IMR-90 (cell line): Measurements from ENCODE around the gene MAML2. TPM values are rescaled to one million over a fixed set of nuclear protein-coding genes. Genes with fewer than 3 reads are reported as not detected.

Source experiments
- ATAC-seq: fragments of 200-7000 bp; cut with Tn5 transposase; 2 replicates; pipeline ENCODE4 v1.9.1; 2020; ENCODE audit warnings: low read depth, mild to moderate bottlenecking, moderate library complexity
- BruUV-seq: library from RNA; stranded (reverse); fragments of 400-500 nt; replicated peaks from 2 replicates; lab custom pipeline; 2021; lab: Mats Ljungman, UMichigan
- CTCF ChIA-PET: fragments of 300-600 bp; formaldehyde crosslinking; extraction: SDS; loops from one replicate; lab custom pipeline; 2021; ENCODE audit warnings: antibody characterized with exemption; lab: Yijun Ruan, JAX
- POLR2A ChIA-PET: fragments of 300-600 bp; sonication (Branson Sonifier 250); formaldehyde crosslinking; loops from one replicate; lab custom pipeline; 2022; ENCODE audit warnings: antibody characterized with exemption; ENCODE audit not compliant: unreplicated experiment; lab: Charles Lee
- DNase-seq: peaks from one replicate; pipeline ENCODE4 v3.0.0; 2013
- H2AFZ ChIP-seq: replicated peaks from 2 replicates; pipeline ENCODE3; 2013; ENCODE audit warnings: low read length, mild to moderate bottlenecking; ENCODE audit not compliant: poor library complexity
- H2AK5ac ChIP-seq: 2 replicates; pipeline ENCODE4 v1.6.1; 2013; ENCODE audit warnings: low read depth, low read length, inconsistent platforms
- H2AK9ac ChIP-seq: replicated peaks from 2 replicates; pipeline ENCODE3; 2013; ENCODE audit warnings: mild to moderate bottlenecking, low read depth, low read length, moderate library complexity; ENCODE audit not compliant: poor library complexity
- H2BK120ac ChIP-seq: 2 replicates; pipeline ENCODE4 v1.6.1; 2013; ENCODE audit warnings: low read depth, low read length, inconsistent platforms
- H2BK15ac ChIP-seq: 3 replicates; pipeline ENCODE4 v1.6.1; 2013; ENCODE audit warnings: low read depth, low read length, inconsistent platforms
- H2BK20ac ChIP-seq: 2 replicates; pipeline ENCODE4 v1.6.1; 2013; ENCODE audit warnings: low read depth, mild to moderate bottlenecking, inconsistent platforms, low read length, moderate library complexity
- H2BK5ac ChIP-seq: 2 replicates; pipeline ENCODE4 v1.6.1; 2013; ENCODE audit warnings: mild to moderate bottlenecking, low read depth, low read length, inconsistent platforms; ENCODE audit not compliant: poor library complexity, severe bottlenecking
- H3K14ac ChIP-seq: replicated peaks from 2 replicates; pipeline ENCODE4 v1.6.1; 2013; ENCODE audit warnings: low read depth, low read length, inconsistent platforms
- H3K18ac ChIP-seq: 2 replicates; pipeline ENCODE4 v1.6.1; 2013; ENCODE audit warnings: low read depth, low read length, control low read depth
- H3K23ac ChIP-seq: 2 replicates; pipeline ENCODE4 v1.6.1; 2013; ENCODE audit warnings: low read depth, low read length, inconsistent platforms
- H3K27ac ChIP-seq: 2 replicates; pipeline ENCODE4 v1.5.1; 2013; ENCODE audit warnings: mild to moderate bottlenecking, control low read depth, low read length; ENCODE audit not compliant: insufficient read depth
- H3K27me3 ChIP-seq: 2 replicates; pipeline ENCODE4 v1.6.1; 2013; ENCODE audit warnings: low read length; ENCODE audit not compliant: control insufficient read depth, insufficient read depth
- H3K36me3 ChIP-seq: 2 replicates; pipeline ENCODE4 v1.6.1; 2013; ENCODE audit warnings: low read length, mixed read lengths; ENCODE audit not compliant: control insufficient read depth, insufficient read depth
- H3K4ac ChIP-seq: 2 replicates; pipeline ENCODE4 v1.6.1; 2013; ENCODE audit warnings: low read depth, low read length, inconsistent platforms
- H3K4me1 ChIP-seq: 2 replicates; pipeline ENCODE4 v1.6.1; 2013; ENCODE audit warnings: low read length, mixed read lengths; ENCODE audit not compliant: control insufficient read depth, insufficient read depth
- H3K4me2 ChIP-seq: 2 replicates; pipeline ENCODE4 v1.6.1; 2013; ENCODE audit warnings: low read depth, mild to moderate bottlenecking, control low read depth, low read length, moderate library complexity
- H3K4me3 ChIP-seq: 2 replicates; pipeline ENCODE4 v1.5.1; 2013; ENCODE audit warnings: low read depth, mild to moderate bottlenecking, control low read depth, low read length, moderate library complexity; ENCODE audit not compliant: insufficient read depth
- H3K56ac ChIP-seq: 2 replicates; pipeline ENCODE4 v1.6.1; 2013; ENCODE audit warnings: low read length, inconsistent platforms; ENCODE audit not compliant: insufficient read depth; ENCODE audit errors: extremely low read depth
- H3K79me1 ChIP-seq, 2 experiments: 2 replicates each; pipeline ENCODE4 v1.6.1; 2013; ENCODE audit warnings: low read length in 2 of 2, inconsistent platforms in 1 of 2, low read depth in 1 of 2
- H3K9ac ChIP-seq: 2 replicates; pipeline ENCODE4 v1.6.1; 2013; ENCODE audit warnings: low read depth, low read length, control low read depth
- H3K9me1 ChIP-seq: 2 replicates; pipeline ENCODE4 v1.6.1; 2013; ENCODE audit warnings: low read length, inconsistent platforms; ENCODE audit not compliant: insufficient read depth
- H3K9me3 ChIP-seq: 2 replicates; pipeline ENCODE4 v1.6.1; 2013; ENCODE audit warnings: low read length; ENCODE audit not compliant: control insufficient read depth, insufficient read depth
- H4K20me1 ChIP-seq: 2 replicates; pipeline ENCODE4 v1.6.1; 2013; ENCODE audit warnings: low read length, inconsistent platforms; ENCODE audit not compliant: insufficient read depth
- H4K5ac ChIP-seq: 2 replicates; pipeline ENCODE4 v1.6.1; 2013; ENCODE audit warnings: mild to moderate bottlenecking, low read depth, low read length, control low read depth
- H4K8ac ChIP-seq, 2 experiments: 2 replicates each; pipeline ENCODE4 v1.6.1; 2013; ENCODE audit warnings: low read depth in 2 of 2, low read length in 2 of 2, control low read depth in 1 of 2, inconsistent platforms in 1 of 2
- H4K91ac ChIP-seq: 2 replicates; pipeline ENCODE4 v1.6.1; 2013; ENCODE audit warnings: low read depth, low read length, inconsistent platforms; ENCODE audit not compliant: insufficient read depth
- BHLHE40 ChIP-seq: fragments of 150-350 bp; IDR thresholded peaks from 2 replicates; pipeline ENCODE4 v1.6.1; 2016; ENCODE audit warnings: mild to moderate bottlenecking, low read depth, low read length
- CHD1 ChIP-seq: IDR thresholded peaks from 2 replicates; pipeline ENCODE4 v1.6.1; 2012; ENCODE audit warnings: low read depth, low read length, improper control_type of control experiment
- FOS ChIP-seq: fragments of 150-350 bp; IDR thresholded peaks from 2 replicates; pipeline ENCODE4 v1.6.1; 2016; ENCODE audit warnings: low read depth, low read length
- MAFK ChIP-seq: IDR thresholded peaks from 2 replicates; pipeline ENCODE4 v1.6.1; 2012; ENCODE audit warnings: low read depth, low read length, improper control_type of control experiment
- MAZ ChIP-seq: IDR thresholded peaks from 2 replicates; pipeline ENCODE4 v1.6.1; 2012; ENCODE audit warnings: low read depth, mild to moderate bottlenecking, low read length, improper control_type of control experiment, moderate library complexity, borderline replicate concordance
- MXI1 ChIP-seq: IDR thresholded peaks from 2 replicates; pipeline ENCODE4 v1.6.1; 2012; ENCODE audit warnings: low read depth, mild to moderate bottlenecking, low read length, moderate library complexity, borderline replicate concordance
- POLR2A ChIP-seq: IDR thresholded peaks from 2 replicates; pipeline ENCODE4 v1.6.1; 2012; ENCODE audit warnings: mild to moderate bottlenecking, low read depth, low read length
- RAD21 ChIP-seq: IDR thresholded peaks from 2 replicates; pipeline ENCODE4 v1.6.1; 2012; ENCODE audit warnings: low read length, improper control_type of control experiment
- RCOR1 ChIP-seq: IDR thresholded peaks from 2 replicates; pipeline ENCODE4 v1.6.1; 2012; ENCODE audit warnings: mild to moderate bottlenecking, low read length, improper control_type of control experiment; ENCODE audit not compliant: insufficient replicate concordance
- RFX5 ChIP-seq: IDR thresholded peaks from 2 replicates; pipeline ENCODE4 v1.8.0; 2012; ENCODE audit warnings: low read depth, mild to moderate bottlenecking, low read length, moderate library complexity
- WGBS, 2 experiments: methylation state at CpG; one replicate each; pipeline versions ENCODE4 v1.1.5 to v1.1.7; 2013; ENCODE audit warnings: missing lambda C conversion rate in 2 of 2; ENCODE audit not compliant: insufficient read length in 1 of 2; ENCODE audit errors: extremely low coverage in 2 of 2; 5-methylcytosine and 5-hydroxymethylcytosine counted together
- dilution Hi-C: fragments of 300-500 bp; cut with HindIII; formaldehyde crosslinking; loops from one replicate; pipeline ENCODE4 v1.14.3; 2018; ENCODE audit warnings: low sequenced_read_pairs; ENCODE audit not compliant: unreplicated experiment
- in situ Hi-C: fragments of 300-500 bp; cut with MboI; formaldehyde crosslinking; loops from 3 replicates; pipeline ENCODE4 v1.14.3; 2019; ENCODE audit warnings: low sequenced_read_pairs, inconsistent platforms, mixed read lengths
- intact Hi-C: fragments of 100-400 bp; cut with micrococcal nuclease; formaldehyde crosslinking; loops from 2 replicates; pipeline ENCODE4 v1.10.0; 2022
- polyA plus RNA-seq, 3 experiments: library from polyadenylated mRNA; depleted of rRNA; stranded (reverse); fragments of >200 nt; gene quantifications; 2 replicates each; pipeline ENCODE4 v1.2.3, GENCODE V29; 2012; ENCODE audit warnings: low replicate concordance in 1 of 3
- total RNA-seq: library from RNA; depleted of rRNA; stranded (reverse); fragments of >200 nt; gene quantifications from 2 replicates; pipeline ENCODE4 v1.2.3, GENCODE V29; 2012
- TF ChIP-seq, protein P1 (sequence below): fragments of 150-350 bp; IDR thresholded peaks from 2 replicates; pipeline ENCODE4 v1.6.1; 2017; ENCODE audit warnings: mild to moderate bottlenecking, antibody characterized with exemption, low read length, low read depth
- TF ChIP-seq, protein P2 (sequence below): conservative IDR thresholded peaks from 2 replicates; pipeline ENCODE4 v1.5.1; 2012; ENCODE audit warnings: mild to moderate bottlenecking, low read depth, low read length, improper control_type of control experiment

Gene MAML2
- total and polyA plus RNA-seq, 2 of the 4 experiments (the other 2 are of a cell fraction): 15.0 to 19.5 TPM

DNA sequence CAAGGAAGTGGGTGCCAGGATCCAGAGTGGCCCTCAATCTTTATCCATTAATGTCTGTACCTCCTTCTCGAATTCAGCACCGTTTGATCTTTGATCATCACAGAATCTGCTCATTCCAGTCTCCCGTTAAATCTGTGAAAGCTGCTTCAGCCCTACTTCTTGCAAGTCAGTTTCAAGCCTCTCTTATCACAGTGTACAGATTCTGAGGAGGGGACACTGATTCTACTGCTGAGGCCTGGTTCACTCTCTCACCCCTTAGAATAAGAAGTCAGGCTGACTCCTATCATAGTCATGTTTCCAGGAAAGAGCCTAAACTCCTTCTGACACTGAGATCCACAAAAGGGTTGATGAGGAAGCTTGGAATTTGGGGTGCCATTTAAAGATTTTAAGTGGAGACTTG lies 39.0 kb downstream of the MAML2 start:
- intact Hi-C loops: no loop called here
- Histone ChIP-seq H3K4me3 (no peak overlapping the region), H3K4ac (peak overlapping the region; percentile 37; the same call in 1 of the 2 replicates), H3K9me3 (no peaks in the 10 kb centered on the region), H2BK15ac (peak overlapping the region; percentile 19; the same call in 2 of the 3 replicates), H3K9ac (no peak overlapping the region), H3K18ac (peak overlapping the region; percentile 43; the same call in 1 of the 2 replicates), H3K79me1 (peaks cover 33 to 70% of the 10 kb centered on the region in 2 experiments), H4K91ac (peak overlapping the region; percentile 10; the same call in 1 of the 2 replicates), H2AK5ac (peak overlapping the region; percentile 81), H4K8ac (peak overlapping the region; percentile 10 to 51; a peak in 2 of 4 replicates), H3K4me2 (no peak overlapping the region), H2AFZ (no peak overlapping the region), H3K56ac (no peak overlapping the region), H3K36me3 (0 out of 2 replicates have a peak, but pooled peaks cover 1% of the 10 kb centered on the region), H3K23ac (peak overlapping the region; percentile 76), H3K9me1 (peaks cover 22% of the 10 kb centered on the region), H2BK120ac (peak overlapping the region; percentile 3; the same call in 1 of the 2 replicates), H3K14ac (peak overlapping the region; percentile 30; the same call in 1 of the 2 replicates), H2BK20ac (no peak overlapping the region; the same call in 1 of the 2 replicates), H3K27me3 (no peaks in the 10 kb centered on the region), H3K4me1 (peaks cover 11% of the 10 kb centered on the region), H2AK9ac (no peak overlapping the region), H4K20me1 (peaks cover 8% of the 10 kb centered on the region; the same call in 1 of the 2 replicates), H3K27ac (peak overlapping the region; percentile 9; the same call in 1 of the 2 replicates), H4K5ac (peak overlapping the region; percentile 38; the same call in 1 of the 2 replicates), H2BK5ac (peak overlapping the region; percentile 22)
- TF ChIP-seq MXI1: no peak
- TF ChIP-seq, protein P1, sequence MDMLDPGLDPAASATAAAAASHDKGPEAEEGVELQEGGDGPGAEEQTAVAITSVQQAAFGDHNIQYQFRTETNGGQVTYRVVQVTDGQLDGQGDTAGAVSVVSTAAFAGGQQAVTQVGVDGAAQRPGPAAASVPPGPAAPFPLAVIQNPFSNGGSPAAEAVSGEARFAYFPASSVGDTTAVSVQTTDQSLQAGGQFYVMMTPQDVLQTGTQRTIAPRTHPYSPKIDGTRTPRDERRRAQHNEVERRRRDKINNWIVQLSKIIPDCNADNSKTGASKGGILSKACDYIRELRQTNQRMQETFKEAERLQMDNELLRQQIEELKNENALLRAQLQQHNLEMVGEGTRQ: no peak
- no peak for TF ChIP-seq RAD21
- TF ChIP-seq BHLHE40: no peak
- TF ChIP-seq, protein P2, sequence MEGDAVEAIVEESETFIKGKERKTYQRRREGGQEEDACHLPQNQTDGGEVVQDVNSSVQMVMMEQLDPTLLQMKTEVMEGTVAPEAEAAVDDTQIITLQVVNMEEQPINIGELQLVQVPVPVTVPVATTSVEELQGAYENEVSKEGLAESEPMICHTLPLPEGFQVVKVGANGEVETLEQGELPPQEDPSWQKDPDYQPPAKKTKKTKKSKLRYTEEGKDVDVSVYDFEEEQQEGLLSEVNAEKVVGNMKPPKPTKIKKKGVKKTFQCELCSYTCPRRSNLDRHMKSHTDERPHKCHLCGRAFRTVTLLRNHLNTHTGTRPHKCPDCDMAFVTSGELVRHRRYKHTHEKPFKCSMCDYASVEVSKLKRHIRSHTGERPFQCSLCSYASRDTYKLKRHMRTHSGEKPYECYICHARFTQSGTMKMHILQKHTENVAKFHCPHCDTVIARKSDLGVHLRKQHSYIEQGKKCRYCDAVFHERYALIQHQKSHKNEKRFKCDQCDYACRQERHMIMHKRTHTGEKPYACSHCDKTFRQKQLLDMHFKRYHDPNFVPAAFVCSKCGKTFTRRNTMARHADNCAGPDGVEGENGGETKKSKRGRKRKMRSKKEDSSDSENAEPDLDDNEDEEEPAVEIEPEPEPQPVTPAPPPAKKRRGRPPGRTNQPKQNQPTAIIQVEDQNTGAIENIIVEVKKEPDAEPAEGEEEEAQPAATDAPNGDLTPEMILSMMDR: no peak
- no peak for TF ChIP-seq FOS
- TF ChIP-seq CHD1: no peak
- TF ChIP-seq RCOR1: no peak
- no peak for TF ChIP-seq POLR2A
- no peak for TF ChIP-seq RFX5
- no peak for TF ChIP-seq MAZ
- TF ChIP-seq MAFK: no peak
- no TSS peak for BruUV-seq
- WGBS, 2 experiments: 100% methylated on average over 1 of the region's 3 CpGs; no CpG with 5 or more reads in 1 of the 2 experiments
- ChIA-PET POLR2A (interaction anchor here (0.7 kb wide), 1 partner anchor 35 kb away, joined by 3 read pairs; no protein-coding TSS in a partner anchor), CTCF (no interaction called here)
- dilution Hi-C loops: no loop called here
- in situ Hi-C loops: no loop called here
- ATAC-seq (no peak), DNase-seq (no peak)
